ENCODE results near the gene ECT2.
"Not testable (repeated sequence)": the region's sequence is repeated elsewhere in the genome, so short reads cannot be mapped to it uniquely, and the experiment has no call there.

ECT2 gene, protein sequence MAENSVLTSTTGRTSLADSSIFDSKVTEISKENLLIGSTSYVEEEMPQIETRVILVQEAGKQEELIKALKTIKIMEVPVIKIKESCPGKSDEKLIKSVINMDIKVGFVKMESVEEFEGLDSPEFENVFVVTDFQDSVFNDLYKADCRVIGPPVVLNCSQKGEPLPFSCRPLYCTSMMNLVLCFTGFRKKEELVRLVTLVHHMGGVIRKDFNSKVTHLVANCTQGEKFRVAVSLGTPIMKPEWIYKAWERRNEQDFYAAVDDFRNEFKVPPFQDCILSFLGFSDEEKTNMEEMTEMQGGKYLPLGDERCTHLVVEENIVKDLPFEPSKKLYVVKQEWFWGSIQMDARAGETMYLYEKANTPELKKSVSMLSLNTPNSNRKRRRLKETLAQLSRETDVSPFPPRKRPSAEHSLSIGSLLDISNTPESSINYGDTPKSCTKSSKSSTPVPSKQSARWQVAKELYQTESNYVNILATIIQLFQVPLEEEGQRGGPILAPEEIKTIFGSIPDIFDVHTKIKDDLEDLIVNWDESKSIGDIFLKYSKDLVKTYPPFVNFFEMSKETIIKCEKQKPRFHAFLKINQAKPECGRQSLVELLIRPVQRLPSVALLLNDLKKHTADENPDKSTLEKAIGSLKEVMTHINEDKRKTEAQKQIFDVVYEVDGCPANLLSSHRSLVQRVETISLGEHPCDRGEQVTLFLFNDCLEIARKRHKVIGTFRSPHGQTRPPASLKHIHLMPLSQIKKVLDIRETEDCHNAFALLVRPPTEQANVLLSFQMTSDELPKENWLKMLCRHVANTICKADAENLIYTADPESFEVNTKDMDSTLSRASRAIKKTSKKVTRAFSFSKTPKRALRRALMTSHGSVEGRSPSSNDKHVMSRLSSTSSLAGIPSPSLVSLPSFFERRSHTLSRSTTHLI

DNA sequence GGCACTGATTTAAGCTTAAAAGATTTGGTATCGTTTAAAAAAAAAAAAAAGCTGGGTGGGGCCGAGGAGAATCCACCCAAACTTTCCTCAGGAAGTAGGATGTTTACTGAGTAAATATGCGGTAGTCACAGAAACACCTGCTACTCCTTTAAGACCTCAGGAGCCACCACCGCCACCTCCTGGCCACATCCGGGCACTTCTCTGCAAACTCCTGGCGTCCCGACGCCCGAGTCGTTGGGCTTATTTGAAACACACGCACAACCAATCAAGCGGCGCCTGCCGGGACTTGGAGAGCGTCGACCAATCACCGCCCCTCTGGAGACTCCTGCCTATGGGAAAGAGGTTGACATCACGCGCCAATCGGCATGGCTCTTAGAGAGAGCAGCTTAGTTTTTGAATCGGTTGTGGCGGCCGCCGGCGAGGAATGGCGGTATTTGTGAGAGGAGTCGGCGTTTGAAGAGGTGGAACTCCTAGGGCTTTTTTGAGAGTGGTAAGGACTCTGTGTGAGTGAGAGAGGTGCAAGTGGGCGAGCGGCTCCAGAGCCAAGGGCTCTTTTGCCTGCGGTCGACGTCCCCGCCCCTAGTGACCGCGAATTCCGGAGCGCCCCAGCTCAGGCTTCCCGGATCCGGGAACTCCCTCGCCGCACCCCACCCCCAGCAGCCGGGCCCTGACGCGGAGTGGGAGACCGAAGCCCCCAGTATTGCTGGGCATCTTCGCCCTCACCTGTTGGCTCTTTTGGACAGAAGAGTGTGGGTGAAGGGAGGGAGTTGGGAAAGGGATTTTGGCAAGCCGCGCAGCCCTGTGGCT lies at the start of gene ECT2:
TSS of gene ECT2 (plus strand) at position 359 of the 807 bp plus-strand sequence. CDS start 3,805 bp downstream, outside the sequence.
- DNase-seq: peak; percentile 95

DNA sequence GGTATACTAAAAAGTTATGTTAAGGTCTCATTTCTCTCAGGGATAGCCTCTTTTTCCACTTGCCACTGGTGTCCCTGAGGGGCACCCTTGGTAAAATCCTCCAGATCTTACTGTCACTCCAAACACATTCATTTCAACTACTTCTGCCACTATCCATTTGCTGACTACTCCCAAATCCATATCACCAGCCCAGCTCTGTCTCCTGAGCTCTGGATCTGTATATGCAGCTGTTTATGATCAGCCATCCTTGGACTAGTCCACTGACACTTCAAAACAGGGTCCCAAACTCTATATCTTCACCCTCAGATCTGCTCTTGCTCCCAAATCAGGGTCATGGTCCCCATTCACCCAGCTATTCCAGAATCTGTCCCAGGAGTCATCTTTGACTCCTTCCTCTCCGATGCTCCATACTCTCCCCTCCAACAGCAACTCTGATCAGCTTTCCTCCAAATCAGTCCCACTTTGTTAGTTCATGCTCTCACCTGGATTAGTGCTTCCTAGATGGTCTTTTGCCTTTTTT lies 49.5 kb upstream of the ECT2 start:
- DNase-seq: no peak

DNA sequence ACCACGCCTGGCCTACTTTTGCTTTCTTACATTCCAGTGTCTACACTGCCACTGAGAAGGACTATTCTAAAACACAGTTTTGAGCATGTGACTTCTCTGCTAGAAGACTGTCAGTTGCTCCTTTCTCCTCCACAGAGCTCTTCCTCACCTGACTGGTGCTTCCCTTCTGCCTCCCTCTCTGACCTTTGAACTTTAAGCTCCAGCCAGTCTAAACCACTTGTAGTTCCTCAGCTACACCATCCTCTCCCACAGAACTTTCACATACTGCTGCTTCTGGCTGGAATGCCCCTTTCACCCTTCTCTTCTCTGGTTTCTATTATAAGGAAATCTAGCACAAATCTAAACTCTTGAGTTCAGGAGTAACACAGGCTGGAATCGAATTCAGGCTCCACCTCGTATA lies 48.8 kb upstream of the ECT2 start:
- no peak for DNase-seq

DNA sequence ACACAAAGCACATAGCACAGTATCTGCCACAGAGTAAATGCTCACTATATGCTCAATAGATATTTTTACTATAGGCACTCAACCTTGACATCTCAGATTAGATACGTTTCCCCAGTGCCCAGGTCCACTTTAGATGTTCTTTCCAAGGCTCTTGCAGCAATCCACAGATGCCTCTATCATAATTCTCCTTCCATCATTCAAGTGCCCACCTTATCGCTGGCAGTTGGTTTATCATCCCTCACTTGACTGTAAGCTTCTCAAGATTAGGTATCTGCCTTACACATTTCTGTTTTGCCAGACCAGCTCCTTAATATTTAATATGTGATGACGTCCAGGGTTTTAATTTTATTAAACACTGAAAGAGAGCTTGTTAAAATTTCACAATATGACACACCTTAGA lies 48.3 kb upstream of the ECT2 start:
- DNase-seq: no peak

DNA sequence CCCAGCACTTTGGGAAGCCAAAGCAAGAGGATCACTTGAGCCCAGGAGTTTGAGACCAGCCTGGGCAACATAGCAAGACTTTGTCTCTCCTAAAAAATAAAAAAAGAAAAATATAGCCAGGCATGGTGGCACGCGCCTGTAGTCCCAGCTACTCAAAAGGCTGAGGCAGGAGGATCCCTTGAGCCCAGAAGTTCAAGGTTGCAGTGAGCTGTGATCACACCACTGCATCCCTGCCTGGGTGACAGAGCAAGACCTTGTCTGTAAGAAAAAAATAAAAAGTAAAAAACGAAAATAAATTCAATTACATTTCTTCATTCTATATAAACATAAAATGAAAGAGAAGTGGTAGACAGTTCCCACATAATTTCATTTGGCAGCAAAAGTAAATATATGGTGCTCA lies 47.8 kb upstream of the ECT2 start:
- DNase-seq: not testable (repeated sequence)

DNA sequence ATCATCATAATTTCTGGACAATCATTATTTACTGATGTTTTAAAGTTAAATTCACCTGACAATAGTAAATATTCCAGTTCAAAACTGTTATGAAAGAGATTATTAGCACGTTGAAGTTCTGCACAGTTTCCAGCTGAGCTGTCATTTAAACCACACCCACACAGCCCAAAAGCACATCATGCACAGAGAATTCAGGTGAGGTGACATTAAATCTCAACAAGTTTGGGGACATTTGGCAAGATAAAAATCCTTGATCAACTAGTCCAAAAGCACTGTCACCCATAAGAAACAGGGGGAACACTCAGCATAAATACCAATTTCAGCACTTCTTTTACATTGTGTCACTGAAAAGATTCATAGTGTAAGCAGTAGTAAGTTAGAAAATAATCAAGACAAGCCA lies 46.5 kb upstream of the ECT2 start:
- DNase-seq: no peak

DNA sequence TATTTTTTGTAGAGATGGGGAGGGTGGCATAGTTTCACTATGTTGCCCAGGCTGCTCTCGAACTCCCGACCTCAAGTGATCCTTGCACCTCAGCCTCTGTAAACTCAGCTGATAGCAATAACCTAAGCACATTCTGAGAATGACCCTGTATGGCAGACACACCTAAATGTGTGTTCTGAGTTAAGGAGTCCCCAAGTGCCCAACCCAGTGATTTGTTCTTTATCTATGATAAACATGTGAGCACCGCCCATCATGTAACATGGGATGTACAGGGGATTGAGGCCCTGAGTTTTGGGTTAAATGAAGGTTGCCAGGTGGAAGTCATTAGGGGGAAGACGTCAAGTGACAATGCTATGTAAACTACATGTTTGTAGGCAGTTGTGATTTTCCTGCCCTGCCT lies 45.4 kb upstream of the ECT2 start:
- DNase-seq: no peak

DNA sequence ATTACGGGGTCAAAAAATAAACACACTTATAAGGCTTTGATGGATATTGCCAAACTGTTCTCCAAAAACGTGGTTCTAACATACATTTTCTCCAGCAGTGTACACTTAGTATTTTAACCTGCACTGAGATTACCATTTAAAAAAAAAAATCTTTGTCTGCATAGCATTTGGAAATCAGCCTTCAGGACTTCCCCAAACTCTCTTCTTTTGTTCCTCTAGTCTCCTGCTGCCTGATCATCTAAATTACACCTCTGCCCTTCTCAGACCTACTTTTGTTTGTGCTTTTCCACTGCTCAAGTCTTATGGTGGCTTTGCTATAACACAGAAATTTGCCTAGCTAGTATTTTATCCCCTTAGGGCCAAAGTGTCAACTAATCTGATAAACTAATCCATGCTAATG lies 43.5 kb upstream of the ECT2 start:
- no peak for DNase-seq

DNA sequence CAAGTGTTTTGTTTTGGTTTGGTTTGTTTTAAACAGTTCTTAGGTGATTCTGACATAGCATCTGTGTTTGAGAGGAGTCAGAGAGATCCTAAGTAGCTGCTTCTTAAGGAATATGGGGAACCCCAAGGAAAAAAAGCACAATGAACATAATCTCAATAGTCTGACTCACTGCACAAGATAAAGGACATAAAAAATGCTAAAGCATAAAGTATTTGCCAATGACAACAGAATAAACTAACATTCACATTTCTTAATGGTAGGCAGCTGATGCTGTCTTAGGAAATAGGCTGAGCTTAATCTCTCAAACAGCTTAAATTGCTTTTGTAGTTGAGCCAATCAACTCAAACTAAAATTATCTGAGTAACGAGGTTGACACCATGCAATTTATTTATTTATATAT lies 42.6 kb upstream of the ECT2 start:
- DNase-seq: no peak

DNA sequence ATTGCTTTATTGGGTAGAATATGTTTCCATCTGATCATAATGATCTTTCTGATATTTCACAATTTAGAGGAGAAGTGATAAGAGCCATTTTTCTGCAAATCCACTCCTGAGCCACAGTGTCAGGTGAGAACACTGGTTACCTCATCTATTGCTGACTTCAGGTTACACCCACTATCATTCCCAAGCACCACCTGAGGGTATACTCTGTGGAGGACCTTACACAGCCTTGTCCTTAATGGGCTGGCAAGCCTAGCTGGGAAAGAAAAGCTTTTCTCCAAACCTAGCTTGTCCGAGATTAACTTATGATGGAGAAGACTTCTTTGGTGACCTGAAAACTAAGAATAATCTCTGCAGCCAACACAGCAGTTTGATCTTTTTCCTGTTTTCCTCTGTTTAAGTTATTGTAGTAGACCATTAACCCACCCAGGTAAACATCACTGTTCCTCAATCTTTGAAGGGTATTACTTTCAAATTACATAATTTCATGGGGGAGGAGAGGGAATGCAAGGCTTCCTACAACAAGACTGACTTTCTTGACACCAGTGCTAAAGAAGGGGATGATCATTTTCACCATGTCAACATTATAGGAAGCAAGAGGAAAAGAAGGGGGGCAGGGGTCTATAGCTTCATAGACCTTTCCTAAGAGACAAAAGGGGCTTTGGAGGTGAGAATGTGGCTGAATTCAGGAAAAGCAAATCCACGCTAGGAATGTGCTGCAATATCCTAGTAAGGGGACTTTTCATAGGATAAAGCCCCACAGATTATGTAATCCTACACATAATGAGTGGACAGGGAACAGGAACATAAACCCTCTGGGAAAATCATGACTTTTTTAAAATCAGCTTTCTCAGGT lies 41.4 kb upstream of the ECT2 start:
- DNase-seq: no peak

DNA sequence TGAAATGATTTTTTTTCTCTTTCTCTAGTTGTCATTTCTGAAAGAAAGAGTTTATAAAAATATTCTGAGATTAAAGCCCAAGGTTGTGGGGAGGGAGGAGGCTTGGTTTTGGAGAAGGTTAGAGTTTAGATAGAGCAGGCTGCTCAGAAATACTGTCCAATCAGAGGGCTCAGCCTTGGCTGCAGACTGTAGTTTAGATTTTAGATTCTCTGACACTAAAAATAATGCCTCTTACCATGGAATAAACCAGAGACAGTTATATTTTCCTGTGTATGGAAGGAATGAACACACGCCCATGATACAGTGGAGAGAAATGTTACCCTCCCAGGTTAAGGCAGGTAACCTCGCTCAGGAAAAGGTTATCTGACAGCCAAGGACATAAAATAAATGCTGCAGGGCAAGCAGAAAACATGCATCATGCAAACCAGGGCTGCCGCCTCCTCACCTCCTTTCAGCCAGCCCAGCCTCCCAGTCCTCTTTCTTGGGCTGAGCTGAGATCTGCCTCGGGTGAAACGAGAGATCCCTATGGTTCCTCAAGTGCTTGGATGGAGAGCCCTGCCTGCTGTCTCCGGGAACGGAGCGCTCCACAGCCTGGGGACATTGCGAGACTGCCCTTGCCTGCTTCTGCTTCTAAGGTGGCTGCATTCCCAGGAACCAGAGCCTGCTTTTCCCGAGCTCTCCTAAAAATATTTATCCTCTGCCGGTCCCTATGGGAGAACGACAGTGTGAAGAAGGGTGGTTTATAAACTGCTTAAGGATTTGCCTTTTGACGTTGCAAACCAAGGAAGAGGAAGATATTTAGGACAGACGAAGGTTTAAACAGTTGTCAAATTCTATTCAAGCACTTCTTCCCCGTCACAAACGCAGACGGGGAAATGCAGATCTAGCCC lies 40.5 kb upstream of the ECT2 start:
- DNase-seq: peak; percentile 19

DNA sequence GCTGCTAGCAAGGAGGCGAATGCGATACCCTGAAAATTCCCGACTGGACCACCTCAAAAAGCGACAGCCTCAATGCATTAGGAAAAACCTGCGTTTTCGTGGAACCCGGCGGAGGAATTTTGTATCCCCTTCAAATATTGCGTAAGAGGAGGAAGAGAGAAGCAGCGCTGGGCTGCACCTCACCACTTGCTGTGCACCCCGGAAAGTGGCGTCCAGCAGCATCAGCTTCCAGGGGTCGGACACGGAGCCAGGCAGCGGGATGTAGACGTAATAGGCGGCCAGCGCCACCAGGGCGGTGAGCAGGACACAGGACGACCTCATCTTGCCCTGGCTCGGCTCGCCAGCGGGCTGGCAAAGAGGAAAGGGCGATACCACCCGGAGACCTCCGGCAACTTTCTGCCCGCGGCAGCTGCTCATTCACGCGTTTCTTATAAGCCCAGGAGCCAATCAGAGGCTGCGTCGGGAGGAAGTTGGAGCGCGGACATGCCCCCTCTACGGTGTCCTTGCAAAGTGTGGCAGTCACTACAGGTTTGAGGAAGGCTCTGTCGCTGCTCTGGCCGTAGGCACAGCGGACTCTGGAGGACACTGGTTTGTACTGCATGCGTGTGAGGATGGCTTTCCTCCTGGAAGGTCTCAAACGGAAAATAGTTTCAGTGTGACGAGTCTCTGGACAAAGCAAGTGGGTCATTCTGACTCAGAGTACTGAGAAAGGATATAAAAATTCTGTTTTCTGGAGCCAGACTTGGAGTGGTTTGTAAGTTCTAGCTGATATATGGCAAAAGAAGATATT lies 39.7 kb upstream of the ECT2 start, which contains the start of gene NCEH1:
TSS of gene NCEH1 (minus strand) at position 404 of the 790 bp plus-strand sequence. CDS start at position 321, 83 bp downstream.
- DNase-seq: peak; percentile 68

DNA sequence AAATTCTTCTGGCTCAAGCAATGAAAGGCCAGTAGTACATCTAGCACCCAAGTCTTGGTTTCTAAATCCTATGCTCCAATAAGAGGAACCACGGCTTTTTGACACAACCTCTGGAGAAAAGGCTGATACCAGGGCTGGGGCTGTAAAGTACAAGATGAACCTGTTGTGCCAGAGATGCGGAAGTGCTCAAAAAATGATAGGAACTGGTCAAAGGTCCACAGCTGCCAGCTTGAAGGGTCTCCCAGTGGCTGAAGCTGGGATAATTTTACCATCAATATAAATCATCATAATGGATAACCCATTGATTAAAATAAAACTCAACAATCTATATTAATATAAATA lies 39.1 kb upstream of the ECT2 start:
- no peak for DNase-seq

DNA sequence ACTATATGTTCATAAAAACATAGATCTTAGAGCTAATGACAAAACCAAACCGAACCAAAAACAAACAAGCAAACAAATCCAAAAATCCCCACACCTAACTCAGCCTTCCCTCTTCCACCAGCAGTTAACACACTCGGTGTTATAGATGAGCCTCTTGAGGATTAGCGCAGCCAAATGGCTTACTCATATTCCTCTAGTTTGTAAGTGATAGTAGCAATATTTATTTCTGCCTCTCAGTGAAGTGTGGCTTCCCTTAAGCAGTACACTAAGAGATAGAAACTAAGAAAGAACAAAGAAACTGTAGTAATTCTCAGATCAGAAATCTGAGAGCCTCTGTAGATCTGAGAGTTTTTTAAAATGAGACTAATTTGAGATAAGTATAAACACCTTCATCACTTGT lies 37.2 kb upstream of the ECT2 start:
- DNase-seq: no peak

DNA sequence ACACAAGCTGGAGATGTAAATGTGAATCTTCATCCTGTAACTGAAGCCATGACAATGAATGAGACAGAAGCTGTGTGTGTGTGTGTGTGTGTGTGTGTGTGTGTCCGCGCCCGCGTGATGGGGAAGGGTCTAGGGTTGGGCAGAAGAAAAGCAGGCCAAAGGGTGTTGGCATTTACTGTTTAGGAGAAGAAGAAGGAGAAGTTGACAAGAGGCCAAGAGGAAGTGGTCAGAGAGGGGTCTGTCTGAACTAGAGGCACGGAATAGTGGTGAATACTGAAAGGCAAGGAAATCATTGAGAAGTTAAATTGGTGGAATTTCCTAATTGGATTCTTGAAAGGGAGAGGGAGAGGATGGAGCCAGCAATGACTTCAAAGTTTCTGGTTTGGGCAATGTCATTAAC lies 34.0 kb upstream of the ECT2 start:
- DNase-seq: no peak

DNA sequence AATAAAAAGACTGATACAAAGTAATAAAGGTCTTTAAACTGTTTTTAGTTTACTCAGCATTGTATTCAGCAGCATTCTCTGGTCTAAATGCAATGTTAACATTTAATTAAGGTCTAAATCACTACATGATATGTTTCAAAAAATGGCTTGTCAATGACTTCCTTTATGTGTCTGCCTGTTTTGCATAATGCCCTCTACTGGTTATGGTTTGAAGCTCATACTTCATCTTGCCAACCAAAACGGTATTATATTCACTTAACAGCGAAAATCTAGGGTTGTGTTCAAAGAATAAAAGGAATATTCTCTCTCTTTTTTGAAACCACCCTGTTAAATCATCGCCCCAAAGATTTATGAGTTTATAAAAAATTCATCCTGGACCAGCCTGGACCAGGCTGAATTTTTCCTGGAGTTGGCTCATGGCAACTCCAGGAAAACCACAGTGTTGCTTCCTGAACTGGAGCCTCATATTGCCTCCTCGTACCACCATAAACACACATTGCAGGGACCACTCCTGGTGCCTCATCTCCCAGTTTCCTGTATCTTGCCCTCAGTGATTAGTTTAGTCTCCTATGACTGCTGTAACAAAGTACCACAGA lies 32.9 kb upstream of the ECT2 start:
- DNase-seq: no peak

DNA sequence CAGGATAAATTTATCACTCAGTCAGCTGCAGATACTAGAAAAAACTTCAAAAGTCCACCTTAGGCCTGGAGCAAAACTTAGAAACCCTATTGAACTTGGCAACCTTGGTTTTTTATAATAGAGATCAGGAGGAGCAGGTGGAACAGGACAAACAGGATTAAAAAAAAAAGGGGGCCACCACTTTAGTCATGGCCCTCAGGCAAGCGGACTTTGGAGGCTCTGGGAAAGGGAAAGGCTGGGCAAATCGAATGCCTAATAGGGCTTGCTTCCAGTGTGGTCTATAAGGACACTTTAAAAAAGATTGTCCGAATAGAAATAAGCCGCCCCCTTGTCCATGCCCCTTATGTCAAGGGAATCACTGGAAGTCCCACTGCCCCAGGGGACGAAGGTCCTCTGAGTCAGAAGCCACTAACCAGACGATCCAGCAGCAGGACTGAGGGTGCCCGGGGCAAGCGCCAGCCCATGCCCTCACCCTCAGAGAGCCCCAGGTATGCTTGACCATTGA lies 27.9 kb upstream of the ECT2 start:
- not testable (repeated sequence) for DNase-seq

DNA sequence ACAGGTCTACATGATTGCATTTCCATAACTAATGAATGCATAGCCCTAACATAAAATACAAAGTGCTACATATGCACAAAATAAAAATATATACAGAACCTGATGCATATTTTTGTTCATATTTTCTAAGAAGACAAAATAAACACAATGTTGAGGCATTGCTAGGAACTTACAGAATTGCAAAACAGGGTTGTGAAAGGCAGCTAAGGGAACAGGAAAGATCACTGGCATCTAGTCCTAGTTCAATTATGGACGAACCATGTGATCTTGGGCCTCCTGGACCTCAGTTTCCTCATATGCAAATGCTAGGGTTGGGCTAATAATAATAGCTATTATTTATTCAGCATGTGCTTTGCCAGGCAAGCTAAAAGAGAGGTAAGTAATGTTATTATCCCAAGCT lies 24.1 kb upstream of the ECT2 start:
- DNase-seq: no peak

DNA sequence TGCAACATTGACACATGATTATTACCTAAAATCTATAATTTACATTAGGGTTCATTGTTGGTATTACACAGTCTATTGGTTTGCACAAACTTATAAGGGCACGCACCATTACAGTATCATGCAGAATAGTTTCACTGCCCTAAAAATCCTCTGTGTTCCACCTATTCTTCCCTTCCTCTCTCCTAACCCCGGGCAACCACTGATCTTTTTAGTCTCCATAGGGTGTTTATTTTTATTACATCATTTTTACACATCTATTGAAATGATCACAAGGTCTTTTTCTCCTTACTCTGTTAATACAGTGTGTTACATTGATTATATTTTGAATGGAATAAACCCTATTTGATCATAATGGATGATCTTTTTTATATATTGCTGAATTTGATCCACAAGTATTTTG lies 15.5 kb upstream of the ECT2 start:
- no peak for DNase-seq
